ENCODE data around the gene SLC10A1. TPM values are rescaled to one million over a fixed set of nuclear protein-coding genes. Genes with fewer than 3 reads are reported as not detected.

Gene SLC10A1
- total and polyA plus RNA-seq, 7 donors = not detected

- no peak for DNase-seq
- Histone ChIP-seq H3K27ac (peak overlapping the region; percentile 11), H3K4me3 (peak overlapping the region; percentile 97), H3K36me3 (ENCODE audit: insufficient read depth in 1 of 2, low read depth in 1 of 2) (peaks cover 25 to 77% of the 10 kb centered on the region in 2 donors), H3K4me1 (peaks cover 38% of the 10 kb centered on the region), H3K27me3 (ENCODE audit: insufficient read depth in 3 of 3, low read length in 2 of 3) (no peaks in the 10 kb centered on the region), H3K9me3 (no peaks in the 10 kb centered on the region)
- no peak for ATAC-seq
- intact Hi-C loops (cut with DNase I) = no loop called here
- 76 to 86% (median 78%) methylated on average over 3 of the region's 3 CpGs for WGBS, 3 donors
- TF ChIP-seq CTCF (IDR thresholded peaks at IDR 0.05) = no peak
These were observed 26.5 kb downstream of the SLC10A1 start for GRCh38 chr14:69770559-69770958.

- DNase-seq (no peak), ATAC-seq (no peak)
- intact Hi-C loops (cut with DNase I) = no loop called here
- peak overlapping the region; percentile 100 for H3K27ac ChIP-seq
- H3K4me1 ChIP-seq = peaks cover 36% of the 10 kb centered on the region
- peak overlapping the region; percentile 97 for H3K4me3 ChIP-seq
- H3K9me3 ChIP-seq = no peaks in the 10 kb centered on the region
- WGBS, 3 donors = 90 to 91% (median 90%) methylated on average over 22 of the region's 22 CpGs
- no peak for TF ChIP-seq CTCF (IDR thresholded peaks at IDR 0.05)
- H3K36me3 ChIP-seq (ENCODE audit: insufficient read depth in 1 of 2, low read depth in 1 of 2) = peaks cover 25 to 68% of the 10 kb centered on the region in 2 donors
- H3K27me3 ChIP-seq (ENCODE audit: insufficient read depth in 3 of 3, low read length in 2 of 3) = no peaks in the 10 kb centered on the region
These were observed 27.4 kb downstream of the SLC10A1 start for GRCh38 chr14:69769623-69770022.

- Histone ChIP-seq H3K36me3 (ENCODE audit: insufficient read depth in 1 of 2, low read depth in 1 of 2) (peaks cover 22 to 60% of the 10 kb centered on the region in 2 donors), H3K4me3 (peak overlapping the region; percentile 97), H3K27me3 (ENCODE audit: insufficient read depth in 3 of 3, low read length in 2 of 3) (no peaks in the 10 kb centered on the region), H3K4me1 (peaks cover 36% of the 10 kb centered on the region), H3K9me3 (no peaks in the 10 kb centered on the region), H3K27ac (peak overlapping the region; percentile 100)
- no peak for TF ChIP-seq CTCF (IDR thresholded peaks at IDR 0.05)
- 69 to 80% (median 71%) methylated on average over 8 of the region's 8 CpGs for WGBS, 3 donors
- intact Hi-C loops (cut with DNase I) = no loop called here
- no peak for ATAC-seq
- no peak for DNase-seq
These were observed 28.2 kb downstream of the SLC10A1 start for GRCh38 chr14:69768873-69769272.

DNA sequence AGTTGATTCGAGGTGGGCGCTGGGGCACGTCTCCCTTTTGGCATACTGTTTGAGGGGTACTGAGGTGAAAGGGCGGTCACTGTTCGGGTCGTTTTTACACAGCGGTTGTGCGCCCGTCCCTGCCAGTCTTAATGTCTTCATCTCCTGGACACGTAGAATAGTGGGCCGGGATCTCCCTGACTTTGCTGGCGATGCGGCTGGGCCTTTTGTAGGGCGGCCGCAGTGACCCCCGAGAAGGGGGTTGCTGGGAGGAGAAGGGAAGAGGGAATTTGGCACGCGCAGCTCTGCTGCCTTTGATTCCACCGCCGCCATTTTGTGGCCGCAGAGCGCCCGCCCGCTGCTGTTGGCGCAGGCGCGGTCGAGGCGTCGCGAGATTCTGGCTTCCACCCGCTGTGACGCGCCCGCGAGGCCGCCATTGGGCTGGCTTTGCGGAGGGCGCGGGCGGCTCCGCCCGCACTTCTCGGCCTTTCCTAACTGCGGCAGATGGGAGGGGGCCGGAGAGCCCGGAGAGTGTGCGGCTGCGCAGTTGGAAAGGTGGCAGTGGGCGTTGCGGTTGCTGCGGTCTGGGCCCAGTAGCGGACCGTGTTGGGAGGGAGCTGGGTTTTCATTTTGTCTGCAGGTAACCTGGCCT, 29.6 kb downstream of the SLC10A1 start:
- peak; percentile 94 to 97 for DNase-seq
- Histone ChIP-seq H3K36me3 (ENCODE audit: insufficient read depth in 1 of 2, low read depth in 1 of 2) (peaks cover 14 to 46% of the 10 kb centered on the region in 2 donors), H3K4me3 (peak overlapping the region; percentile 97), H3K27ac (peak overlapping the region; percentile 100), H3K9me3 (no peaks in the 10 kb centered on the region), H3K27me3 (ENCODE audit: insufficient read depth in 3 of 3, low read length in 2 of 3) (no peaks in the 10 kb centered on the region), H3K4me1 (peaks cover 36% of the 10 kb centered on the region)
- peak; percentile 86 to 93 (median 92) for ATAC-seq
- no peak for TF ChIP-seq CTCF (IDR thresholded peaks at IDR 0.05)
- 0 to 1% (median 1%) methylated on average over 52 to 54 of the region's 54 CpGs for WGBS, 3 donors
- intact Hi-C loops (cut with DNase I) = loop anchor here in 1 of 2 donors (2.0 kb wide), 1 partner anchor 421 kb away; the partner anchor contains the start of gene SLC8A3
